T-helper 9 cell (primary cell): ENCODE measurements around the gene NQO2.
A peak's percentile ranks its signal among the peaks of the same experiment; 100 is the strongest.

Source experiments
- DNase-seq: peaks from one replicate; pipeline ENCODE4 v3.0.0-alpha.2; 2020
- total RNA-seq, 2 donors: gene quantifications; one replicate each; lab custom pipeline; 2026; lab: John Stamatoyannopoulos, UW

Gene NQO2, protein sequence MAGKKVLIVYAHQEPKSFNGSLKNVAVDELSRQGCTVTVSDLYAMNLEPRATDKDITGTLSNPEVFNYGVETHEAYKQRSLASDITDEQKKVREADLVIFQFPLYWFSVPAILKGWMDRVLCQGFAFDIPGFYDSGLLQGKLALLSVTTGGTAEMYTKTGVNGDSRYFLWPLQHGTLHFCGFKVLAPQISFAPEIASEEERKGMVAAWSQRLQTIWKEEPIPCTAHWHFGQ
- total RNA-seq, result 5.6 to 33.2 reads per million in 2 donors

- DNase-seq, result peak; percentile 90
These were observed at the start of gene NQO2 for GRCh38 chr6:2999618-3000557. Gene NQO2 (plus strand): TSS chr6:2999894. CDS start chr6:3006553, 6,659 bp downstream.

DNA sequence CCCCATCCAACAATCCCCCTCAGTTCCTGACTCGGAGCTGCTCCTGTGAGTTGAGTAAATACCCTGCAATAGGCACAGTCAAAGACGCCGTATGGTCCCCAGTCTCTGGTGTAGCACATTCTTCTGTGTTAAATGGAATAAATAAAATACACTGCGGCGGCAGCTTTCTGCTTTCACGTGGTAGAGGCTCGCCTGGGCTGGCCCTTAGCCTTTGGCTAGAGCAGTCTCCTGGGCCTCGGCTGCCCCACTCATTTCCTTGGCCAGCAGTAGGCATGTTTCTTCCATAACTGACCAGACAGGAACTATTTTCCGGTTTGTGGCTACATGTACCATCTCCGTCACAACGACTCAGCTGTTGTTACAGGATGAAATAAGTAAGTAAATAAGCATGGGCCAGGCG, 49.0 kb upstream of the NQO2 start:
- no peak for DNase-seq

DNA sequence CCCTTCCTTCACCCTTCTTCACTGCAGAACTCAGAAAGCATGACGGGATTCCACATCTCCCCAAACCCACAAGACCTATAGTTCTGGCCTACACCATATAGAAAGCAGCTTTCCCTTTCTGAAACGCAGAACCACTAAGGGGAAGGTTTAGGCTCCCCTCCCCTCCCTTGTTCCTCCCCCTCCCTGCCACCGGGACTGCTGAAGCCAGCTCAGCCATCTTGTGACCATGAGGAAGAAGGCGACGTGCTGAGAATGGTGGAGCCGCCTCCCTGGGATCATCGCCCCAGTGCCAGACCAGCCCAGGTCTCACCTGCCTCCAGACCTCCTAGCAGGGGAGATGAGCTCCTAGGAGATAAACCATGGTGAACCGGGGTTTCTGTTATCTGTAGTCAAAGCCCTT, 48.0 kb upstream of the NQO2 start:
- no peak for DNase-seq

DNA sequence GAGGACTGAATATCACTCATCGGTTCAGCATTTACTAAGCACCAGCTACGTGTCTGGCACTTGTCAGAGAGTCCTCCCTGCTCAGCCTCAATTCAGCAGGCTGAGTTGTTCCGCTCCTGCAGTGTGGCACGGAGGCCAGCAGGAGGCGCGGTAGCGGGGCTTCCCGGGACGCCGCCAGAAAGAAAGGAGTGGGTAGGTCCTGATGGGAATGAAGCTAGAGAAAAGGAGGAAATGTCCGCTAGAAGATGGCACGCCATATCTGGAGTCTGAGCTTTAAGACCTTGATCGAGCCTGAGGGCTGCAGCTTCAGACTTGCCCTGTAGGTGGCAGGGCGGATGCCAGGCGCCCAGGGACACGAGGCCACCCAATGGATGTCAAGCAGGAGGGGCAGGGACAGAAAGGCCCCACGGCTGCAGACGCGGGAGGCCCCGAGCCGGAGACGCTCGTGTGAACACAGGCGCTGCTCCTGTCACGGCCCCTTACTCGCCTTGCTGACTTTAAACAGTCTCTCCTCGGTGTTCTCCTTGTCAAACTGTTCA, 47.1 kb upstream of the NQO2 start:
- DNase-seq, result peak; percentile 21

DNA sequence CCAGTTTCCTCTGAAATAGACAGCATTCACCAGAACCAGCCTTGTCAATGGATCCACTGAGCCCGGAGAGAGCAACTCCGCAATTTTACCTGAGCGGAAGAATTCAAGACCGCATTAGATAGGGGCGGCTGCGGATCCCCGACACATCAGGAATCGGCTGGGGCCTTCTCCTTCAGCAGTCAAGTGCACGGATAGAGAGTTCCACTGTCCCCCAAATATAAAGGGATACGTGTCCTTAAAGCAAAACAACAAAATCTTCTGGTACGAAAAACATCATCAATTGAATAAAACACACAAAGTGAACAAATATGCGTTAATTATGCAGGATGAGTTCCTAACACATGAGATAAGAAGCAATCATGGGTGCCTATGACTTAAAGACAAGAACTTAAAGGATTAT, 46.6 kb upstream of the NQO2 start:
- no peak for DNase-seq

DNA sequence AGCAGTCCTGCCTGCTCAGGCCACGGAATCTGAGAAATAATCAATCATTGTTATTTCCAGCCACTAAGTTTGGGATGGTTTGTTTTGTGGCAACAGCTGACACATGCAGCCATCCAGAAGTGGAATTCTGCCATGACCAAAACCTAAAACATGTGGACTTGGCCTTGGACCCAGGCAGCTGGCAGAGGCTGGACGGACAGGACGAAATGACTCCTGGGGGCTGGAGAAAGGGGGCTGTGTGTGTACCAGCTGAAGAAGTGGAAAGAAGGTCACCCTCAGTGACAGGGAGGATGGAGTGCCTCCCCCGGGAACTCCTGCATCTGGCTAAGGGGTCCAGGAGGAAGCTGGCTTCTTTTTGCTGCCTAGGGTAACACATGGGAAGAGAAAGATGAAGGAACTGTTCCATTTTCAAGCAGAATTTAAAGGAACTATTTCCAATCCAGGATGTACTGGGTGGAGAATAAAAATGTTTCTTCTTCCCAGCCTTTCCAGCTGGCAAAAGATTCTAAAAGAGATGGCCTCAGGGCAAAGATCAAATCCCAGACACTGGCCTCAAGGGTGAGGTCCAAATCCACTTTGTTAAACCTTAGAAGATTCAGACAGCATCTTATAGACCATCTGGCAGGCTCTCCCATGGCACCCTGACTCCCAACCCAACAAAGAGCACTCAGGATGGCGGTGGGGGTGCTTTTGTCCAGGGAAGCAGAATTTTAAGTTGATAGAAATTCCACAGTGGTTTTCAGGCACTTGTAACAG, 42.6 kb upstream of the NQO2 start:
- DNase-seq, result no peak

GRCh38 chr6:2957696-2958330, 41.9 kb upstream of the NQO2 start:
- no peak for DNase-seq

DNA sequence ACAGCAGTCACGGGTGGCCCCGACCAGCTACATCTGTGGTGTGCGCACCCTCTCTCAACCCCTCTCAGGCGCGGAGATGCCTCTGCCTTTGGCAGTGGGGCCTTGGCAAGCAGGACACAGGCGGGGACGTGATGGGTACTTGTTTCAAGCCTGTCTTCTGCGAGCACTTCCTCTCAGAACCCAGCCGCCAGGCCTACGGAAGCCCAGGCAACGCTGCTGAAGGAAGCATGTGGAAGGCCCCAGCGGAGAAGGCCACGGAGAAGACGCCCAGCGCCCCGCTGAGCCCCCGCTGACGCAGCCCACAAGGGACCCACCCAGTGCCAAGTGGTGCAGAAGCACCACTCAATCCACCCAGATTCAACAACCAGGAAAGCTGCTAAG, 41.4 kb upstream of the NQO2 start:
- DNase-seq, result no peak

DNA sequence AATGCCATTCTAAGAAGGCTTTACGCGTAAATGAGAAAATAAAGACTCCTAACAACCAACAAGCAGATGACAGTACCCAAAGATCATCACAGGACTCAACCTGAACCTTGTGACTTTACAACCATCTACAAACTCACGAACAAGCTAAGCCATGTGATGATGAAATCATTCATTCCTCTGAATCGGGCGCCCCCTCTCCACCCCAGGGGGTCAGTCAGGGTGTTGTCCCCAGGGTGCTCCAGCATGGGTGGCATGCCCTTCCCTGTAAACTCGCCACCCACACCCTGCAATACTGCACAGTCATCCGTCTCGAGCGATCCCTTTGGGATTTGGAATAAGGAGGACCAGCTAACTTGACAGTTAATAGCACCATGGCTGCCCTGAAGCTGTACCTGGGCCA, 40.9 kb upstream of the NQO2 start:
- DNase-seq, result no peak

- no peak for DNase-seq
These were observed 39.6 kb upstream of the NQO2 start for GRCh38 chr6:2959909-2960719.

DNA sequence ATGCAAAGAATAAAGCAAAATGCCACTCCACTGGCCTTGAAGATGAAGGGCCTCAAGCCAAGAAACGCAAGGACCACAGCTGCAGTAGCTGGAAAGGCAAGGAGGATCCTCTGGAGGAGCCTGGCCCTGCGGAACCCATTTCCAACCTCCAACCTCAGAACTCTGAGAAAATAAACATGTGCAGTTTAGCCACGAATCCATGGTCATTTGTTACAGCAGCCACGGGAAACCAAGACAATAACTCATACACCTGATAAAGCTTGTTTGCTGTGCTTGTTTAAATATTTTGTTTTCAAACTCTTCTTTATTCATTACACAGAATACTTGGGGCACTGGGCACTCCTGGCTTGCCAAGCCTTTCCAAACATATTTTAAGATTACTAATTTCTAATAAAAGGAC, 38.8 kb upstream of the NQO2 start:
- no peak for DNase-seq

DNA sequence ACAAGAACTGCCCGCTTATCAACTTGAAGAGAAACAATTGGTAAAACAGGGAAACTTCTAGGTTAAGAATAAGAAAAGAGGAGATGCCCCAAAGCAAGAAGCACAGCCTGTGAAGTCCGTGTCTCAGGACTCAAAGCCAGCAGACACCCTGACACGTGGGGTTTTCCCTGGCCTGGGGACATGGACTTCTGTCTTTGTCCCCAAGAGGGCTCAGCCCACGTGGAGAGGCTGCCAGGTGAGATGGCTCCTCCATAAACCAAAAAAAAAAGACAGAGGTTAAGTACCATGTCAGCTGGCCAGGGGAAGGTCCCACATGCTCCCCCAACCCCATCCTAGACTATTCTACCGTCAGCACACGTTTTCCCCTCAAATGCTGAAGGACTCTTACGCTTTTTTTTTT, 38.2 kb upstream of the NQO2 start:
- DNase-seq, result no peak

DNA sequence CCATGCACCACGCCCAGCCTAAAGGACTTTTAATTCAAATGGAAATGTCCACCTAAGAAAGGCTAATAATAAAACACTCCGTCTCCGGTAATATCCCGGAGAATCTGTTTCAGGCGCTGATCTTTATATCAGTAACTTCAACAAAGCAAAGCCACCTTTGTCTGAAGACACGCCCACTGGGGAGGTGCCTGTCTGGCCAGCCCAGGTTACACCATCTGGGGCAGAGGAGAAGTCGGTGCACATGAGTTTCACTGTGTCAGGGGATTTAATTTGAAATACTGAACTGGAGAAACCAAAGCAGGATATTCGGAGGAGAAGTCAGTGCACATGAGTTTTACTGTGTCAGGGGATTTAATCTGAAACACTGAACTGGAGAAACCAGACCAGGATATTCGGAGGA, 37.7 kb upstream of the NQO2 start:
- no peak for DNase-seq

DNA sequence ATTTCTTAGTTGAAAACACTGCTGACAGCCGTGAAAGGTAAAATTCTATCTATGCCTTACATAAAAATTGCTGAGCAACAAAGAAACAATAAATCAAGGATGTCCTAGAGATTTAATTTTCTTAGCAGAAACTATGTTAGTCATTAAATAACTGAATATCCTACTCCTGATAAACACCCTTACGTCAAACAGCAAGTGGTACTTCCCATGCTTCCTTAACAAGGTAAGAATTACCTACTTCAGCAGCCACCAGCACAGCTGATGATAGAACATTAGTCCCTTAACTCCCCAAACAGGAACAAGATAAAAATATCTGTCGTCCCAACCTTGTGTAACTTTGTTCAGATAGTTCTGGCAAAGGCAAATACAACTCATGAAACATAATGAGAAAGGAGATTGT, 37.1 kb upstream of the NQO2 start:
- DNase-seq, result no peak

DNA sequence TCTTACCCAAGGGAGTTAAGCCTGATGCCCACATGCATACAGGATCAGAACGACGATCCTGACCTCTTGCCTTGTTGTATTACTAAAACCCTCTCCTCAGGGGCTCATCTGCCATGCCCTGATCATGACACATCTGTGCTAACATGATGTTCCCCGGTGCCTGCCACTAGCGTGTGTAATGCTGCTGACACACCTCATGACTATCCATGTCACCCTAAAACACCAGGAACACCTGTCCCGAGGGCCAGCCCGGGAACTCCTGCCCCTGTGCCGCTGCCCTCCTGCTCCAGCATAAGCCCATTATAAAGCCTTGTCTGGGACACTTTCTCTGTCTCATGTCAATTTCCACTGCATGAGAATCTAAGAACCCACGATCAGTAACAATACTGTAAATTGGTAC, 35.9 kb upstream of the NQO2 start:
- DNase-seq, result no peak

GRCh38 chr6:2964793-2965505, 34.7 kb upstream of the NQO2 start:
- DNase-seq, result no peak

DNA sequence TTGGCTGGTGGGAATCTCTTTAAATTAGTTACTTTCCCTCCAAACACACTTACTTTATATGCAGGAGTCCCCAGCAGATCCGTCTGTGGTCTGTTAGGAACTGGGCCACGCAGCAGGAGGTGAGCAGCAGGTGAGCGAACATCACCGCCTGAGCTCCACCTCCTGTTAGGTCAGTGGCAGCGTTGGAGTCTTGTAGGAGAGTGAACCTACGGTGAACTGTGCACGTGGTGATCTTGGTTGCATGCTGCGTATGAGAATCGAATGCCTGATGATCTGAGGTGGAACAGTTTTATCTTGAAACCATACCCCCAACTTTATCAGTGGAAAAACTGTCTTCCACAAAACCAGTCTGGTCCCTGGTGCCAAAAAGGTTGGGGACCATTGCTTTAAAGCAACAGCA, 33.3 kb upstream of the NQO2 start:
- no peak for DNase-seq

DNA sequence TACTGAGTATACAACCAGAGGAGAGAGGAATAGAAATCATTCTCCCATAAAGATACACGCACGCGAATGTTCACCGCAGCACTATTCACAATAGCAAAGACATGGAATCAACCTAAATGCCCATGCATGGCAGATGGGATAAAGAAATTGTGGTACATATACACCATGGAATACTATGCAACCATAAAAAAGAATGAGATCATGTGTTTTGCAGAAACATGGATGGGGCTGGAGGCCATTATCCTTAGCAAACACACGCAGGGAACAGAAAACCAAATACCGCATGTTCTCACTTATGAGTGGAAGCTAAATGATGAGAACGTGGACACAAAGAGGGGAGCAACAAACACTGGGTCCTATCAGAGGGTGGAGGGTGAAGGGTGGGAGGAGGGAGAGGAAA, 31.8 kb upstream of the NQO2 start:
- no peak for DNase-seq

DNA sequence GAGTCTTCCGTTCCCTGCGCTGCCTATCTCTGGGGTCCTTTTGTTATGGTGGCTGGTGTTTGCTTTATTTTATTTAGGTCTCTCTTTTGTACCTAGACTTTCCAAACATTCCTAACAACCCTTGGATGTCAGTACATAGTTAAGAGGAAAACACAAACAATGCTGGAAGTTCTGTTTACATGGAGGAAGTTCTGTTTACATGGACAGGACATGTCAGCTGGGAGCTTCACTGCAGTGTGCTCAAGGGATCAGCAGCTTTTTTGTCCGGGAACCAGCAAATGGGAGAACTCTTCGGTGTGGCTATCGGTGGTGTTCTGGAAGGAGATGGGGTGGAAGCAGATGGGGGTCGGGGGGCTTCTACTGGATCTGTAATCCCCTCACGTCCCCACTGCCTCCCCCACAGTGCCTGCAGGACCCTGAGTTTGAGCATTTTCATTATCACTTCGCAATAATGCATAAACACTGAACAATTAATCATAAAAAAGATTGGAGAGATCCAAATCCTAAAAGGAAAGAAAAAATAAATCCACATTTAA, 31.0 kb upstream of the NQO2 start:
- no peak for DNase-seq

DNA sequence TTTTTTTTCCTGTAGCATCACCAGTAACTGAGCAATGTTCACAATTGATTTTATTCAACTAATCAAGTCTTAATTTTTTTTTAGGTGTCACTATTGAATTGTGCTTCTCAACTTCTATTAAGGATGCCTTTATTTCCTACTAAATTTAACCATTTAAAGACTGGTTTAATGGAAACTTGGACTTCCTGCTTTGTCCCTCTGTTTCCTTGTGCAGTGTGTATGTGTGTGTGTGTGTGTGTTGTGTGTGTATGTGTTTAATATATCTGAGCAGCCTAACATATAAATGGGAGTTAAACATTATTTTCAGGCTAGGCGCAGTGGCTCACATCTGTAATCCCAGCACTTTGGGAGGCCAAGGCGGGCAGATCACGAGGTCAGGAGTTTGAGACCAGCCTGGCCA, 30.1 kb upstream of the NQO2 start:
- no peak for DNase-seq
